ENCODE measurements around the gene ZFHX3.

GRCh38 chr16:72768591-72768990 is 279.3 kb downstream of the ZFHX3 start:
- no peak for TF ChIP-seq CTCF (conservative IDR thresholded peaks at IDR 0.05; ENCODE audit: low read depth, low read length)
- TF ChIP-seq EZH2 (IDR thresholded peaks at IDR 0.05; ENCODE audit: borderline replicate concordance, low read depth, low read length, poor library complexity, severe bottlenecking) = no peak

Data from A673 (cell line).